Neutrophil (primary cell): ENCODE measurements around the gene CRYBG3.

Source experiments
- H3K27ac ChIP-seq: fragments of 200-600 bp; sonication (generic); 2 replicates; pipeline ENCODE4 v1.5.1; 2016; ENCODE audit warnings: mild to moderate bottlenecking, moderate library complexity
- H3K27me3 ChIP-seq: fragments of 200-600 bp; sonication (generic); 2 replicates; pipeline ENCODE4 v1.6.0; 2016; ENCODE audit warnings: mild to moderate bottlenecking
- H3K36me3 ChIP-seq: fragments of 200-600 bp; sonication (generic); 2 replicates; pipeline ENCODE4 v1.5.1; 2017
- H3K4me1 ChIP-seq, 2 experiments: fragments of 200-600 bp in 1 of 2; sonication (generic) in 1 of 2; 1 replicate in 1 of 2; 2 replicates in 1 of 2; pipeline versions ENCODE4 v1.5.1 to v1.6.1; 2013 to 2016; ENCODE audit warnings: low read depth in 1 of 2, low read length in 1 of 2, mild to moderate bottlenecking in 1 of 2, moderate library complexity in 1 of 2; ENCODE audit not compliant: control insufficient read depth in 1 of 2, insufficient read depth in 1 of 2
- H3K4me3 ChIP-seq, 2 experiments: fragments of 200-600 bp in 1 of 2; sonication (generic) in 1 of 2; 1 replicate in 1 of 2; 2 replicates in 1 of 2; pipeline ENCODE4 v1.5.1; 2013 to 2016; ENCODE audit warnings: low read depth in 1 of 2, low read length in 1 of 2, mild to moderate bottlenecking in 1 of 2, moderate library complexity in 1 of 2
- H3K9me3 ChIP-seq: fragments of 200-600 bp; sonication (generic); 2 replicates; pipeline ENCODE4 v1.5.1; 2016
- CTCF ChIP-seq: fragments of 200-600 bp; sonication (generic); IDR thresholded peaks from 2 replicates; pipeline ENCODE4 v1.5.1; 2016; ENCODE audit warnings: antibody characterized with exemption

The CRYBG3 gene

GRCh38 chr3:97990624-97991292, 168.9 kb downstream of the CRYBG3 start:
- Histone ChIP-seq H3K4me1 (no peaks in the 10 kb centered on the region), H3K27me3 (no peaks in the 10 kb centered on the region), H3K36me3 (no peaks in the 10 kb centered on the region), H3K9me3 (no peaks in the 10 kb centered on the region), H3K27ac (no peak overlapping the region), H3K4me3 (no peak overlapping the region)
- TF ChIP-seq CTCF: no peak

GRCh38 chr3:97991293-97991682, 169.5 kb downstream of the CRYBG3 start:
- Histone ChIP-seq H3K27me3 (no peaks in the 10 kb centered on the region), H3K4me3 (no peak overlapping the region), H3K27ac (no peak overlapping the region), H3K4me1 (no peaks in the 10 kb centered on the region), H3K9me3 (no peaks in the 10 kb centered on the region), H3K36me3 (no peaks in the 10 kb centered on the region)
- TF ChIP-seq CTCF: no peak

GRCh38 chr3:97992547-97993173, 170.8 kb downstream of the CRYBG3 start:
- H3K36me3 ChIP-seq: no peaks in the 10 kb centered on the region
- no peaks in the 10 kb centered on the region for H3K9me3 ChIP-seq
- H3K4me1 ChIP-seq: no peaks in the 10 kb centered on the region
- H3K27ac ChIP-seq: no peak overlapping the region
- no peaks in the 10 kb centered on the region for H3K27me3 ChIP-seq
- no peak overlapping the region for H3K4me3 ChIP-seq
- TF ChIP-seq CTCF: no peak

GRCh38 chr3:97993526-97993925, 171.7 kb downstream of the CRYBG3 start:
- Histone ChIP-seq H3K27ac (no peak overlapping the region), H3K27me3 (no peaks in the 10 kb centered on the region), H3K4me1 (no peaks in the 10 kb centered on the region), H3K36me3 (no peaks in the 10 kb centered on the region), H3K9me3 (no peaks in the 10 kb centered on the region), H3K4me3 (no peak overlapping the region)
- no peak for TF ChIP-seq CTCF

GRCh38 chr3:97994328-97994945, 172.6 kb downstream of the CRYBG3 start:
- Histone ChIP-seq H3K9me3 (no peaks in the 10 kb centered on the region), H3K27me3 (no peaks in the 10 kb centered on the region), H3K4me3 (no peak overlapping the region), H3K36me3 (no peaks in the 10 kb centered on the region), H3K27ac (no peak overlapping the region), H3K4me1 (no peaks in the 10 kb centered on the region)
- no peak for TF ChIP-seq CTCF
